K562 (cell line): ENCODE measurements around the gene PSMB4.

Experiments
- ELF4 ChIP-seq: fragments of 450-650 bp; formaldehyde crosslinking; IDR thresholded peaks from 2 replicates; pipeline ENCODE4 v1.4.0; 2022; ENCODE audit warnings: missing genetic modification characterization
- EZH2 ChIP-seq: IDR thresholded peaks from 2 replicates; pipeline ENCODE4 v1.6.1; 2012; ENCODE audit warnings: low read depth, mild to moderate bottlenecking, inconsistent platforms, low read length, borderline replicate concordance
- HDGF ChIP-seq: fragments of 450-650 bp; IDR thresholded peaks from 2 replicates; pipeline ENCODE4 v1.6.1; 2016
- KLF1 ChIP-seq: fragments of 450-650 bp; IDR thresholded peaks from 2 replicates; pipeline ENCODE4 v1.6.1; 2016; ENCODE audit warnings: missing genetic modification characterization, missing compliant biosample characterization
- POLR3A ChIP-seq: IDR thresholded peaks from 2 replicates; pipeline ENCODE4 v1.6.1; 2011; ENCODE audit warnings: borderline replicate concordance, mild to moderate bottlenecking, moderate library complexity; ENCODE audit not compliant: insufficient read length, insufficient read depth; ENCODE audit errors: extremely low read depth
- TSHZ1 ChIP-seq: fragments of 250-450 bp; sonication (Bioruptor Pico); IDR thresholded peaks from 2 replicates; pipeline ENCODE4 v1.4.0; 2020; ENCODE audit warnings: mild to moderate bottlenecking, moderate library complexity
- TF ChIP-seq, protein P1 (sequence below), 3 experiments: IDR thresholded peaks in 2 of 3; conservative IDR thresholded peaks in 1 of 3; 2 replicates each; pipeline ENCODE4 v1.5.1; 2011 to 2012; ENCODE audit warnings: low read length in 3 of 3, mild to moderate bottlenecking in 3 of 3, control low read depth in 2 of 3, improper control_type of control experiment in 1 of 3, inconsistent platforms in 1 of 3, low read depth in 1 of 3, mixed read lengths in 1 of 3, moderate library complexity in 1 of 3; ENCODE audit not compliant: insufficient read depth in 2 of 3
- TF ChIP-seq, protein P2 (sequence below): fragments of 450-650 bp; conservative IDR thresholded peaks from 2 replicates; pipeline ENCODE4 v1.6.1; 2016; ENCODE audit warnings: missing genetic modification characterization, low read depth, mild to moderate bottlenecking, control low read depth, missing compliant biosample characterization

DNA sequence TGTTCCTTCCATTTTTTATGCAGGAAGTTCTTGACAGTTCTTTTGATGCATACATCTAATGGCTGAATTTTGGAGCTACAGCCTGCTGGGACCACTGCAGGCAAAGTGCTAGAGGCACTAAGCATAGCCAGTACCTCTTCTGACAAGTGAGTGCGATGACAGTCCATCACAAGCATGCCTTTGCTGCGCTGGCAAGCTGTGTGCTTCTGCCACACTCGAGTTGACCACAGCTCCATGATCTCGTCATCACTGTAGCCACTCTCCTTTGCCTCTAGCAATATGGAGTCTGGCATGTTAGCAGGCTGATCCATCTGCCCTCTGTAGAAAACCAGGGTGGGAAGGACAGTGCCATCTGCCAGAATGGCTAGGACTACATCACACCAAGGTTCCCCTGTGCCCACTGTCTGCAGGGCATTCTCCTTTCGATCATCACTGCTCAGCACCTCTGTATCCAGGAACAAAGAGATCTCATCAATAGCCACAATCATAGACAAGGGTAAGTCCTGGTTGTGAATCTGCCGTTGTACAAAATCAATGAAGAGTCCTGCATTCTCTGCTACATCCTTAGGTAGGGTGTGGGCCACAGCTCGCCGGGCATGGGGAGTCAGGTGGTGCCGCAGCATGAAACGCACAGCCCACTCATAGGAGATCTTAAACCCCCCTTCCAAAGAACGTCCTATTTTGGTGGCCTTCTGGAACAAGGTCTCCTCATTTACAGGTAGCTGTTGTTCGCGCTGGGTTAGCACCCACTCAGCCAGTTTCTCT is 6.0 kb downstream of the PSMB4 start:
- TF ChIP-seq KLF1 (tag) (no peak), HDGF (no peak), ELF4 (CRISPR knock-in tag) (no peak), TSHZ1 (no peak), EZH2 (no peak), POLR3A (no peak)
- TF ChIP-seq, protein P1, sequence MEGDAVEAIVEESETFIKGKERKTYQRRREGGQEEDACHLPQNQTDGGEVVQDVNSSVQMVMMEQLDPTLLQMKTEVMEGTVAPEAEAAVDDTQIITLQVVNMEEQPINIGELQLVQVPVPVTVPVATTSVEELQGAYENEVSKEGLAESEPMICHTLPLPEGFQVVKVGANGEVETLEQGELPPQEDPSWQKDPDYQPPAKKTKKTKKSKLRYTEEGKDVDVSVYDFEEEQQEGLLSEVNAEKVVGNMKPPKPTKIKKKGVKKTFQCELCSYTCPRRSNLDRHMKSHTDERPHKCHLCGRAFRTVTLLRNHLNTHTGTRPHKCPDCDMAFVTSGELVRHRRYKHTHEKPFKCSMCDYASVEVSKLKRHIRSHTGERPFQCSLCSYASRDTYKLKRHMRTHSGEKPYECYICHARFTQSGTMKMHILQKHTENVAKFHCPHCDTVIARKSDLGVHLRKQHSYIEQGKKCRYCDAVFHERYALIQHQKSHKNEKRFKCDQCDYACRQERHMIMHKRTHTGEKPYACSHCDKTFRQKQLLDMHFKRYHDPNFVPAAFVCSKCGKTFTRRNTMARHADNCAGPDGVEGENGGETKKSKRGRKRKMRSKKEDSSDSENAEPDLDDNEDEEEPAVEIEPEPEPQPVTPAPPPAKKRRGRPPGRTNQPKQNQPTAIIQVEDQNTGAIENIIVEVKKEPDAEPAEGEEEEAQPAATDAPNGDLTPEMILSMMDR (IDR thresholded peaks at IDR 0.05 in 2 of 3, conservative IDR thresholded peaks at IDR 0.05 in 1 of 3; ENCODE audit: insufficient read depth in 2 of 3, low read depth in 1 of 3, low read length in 3 of 3) = no peak
- TF ChIP-seq, protein P2, sequence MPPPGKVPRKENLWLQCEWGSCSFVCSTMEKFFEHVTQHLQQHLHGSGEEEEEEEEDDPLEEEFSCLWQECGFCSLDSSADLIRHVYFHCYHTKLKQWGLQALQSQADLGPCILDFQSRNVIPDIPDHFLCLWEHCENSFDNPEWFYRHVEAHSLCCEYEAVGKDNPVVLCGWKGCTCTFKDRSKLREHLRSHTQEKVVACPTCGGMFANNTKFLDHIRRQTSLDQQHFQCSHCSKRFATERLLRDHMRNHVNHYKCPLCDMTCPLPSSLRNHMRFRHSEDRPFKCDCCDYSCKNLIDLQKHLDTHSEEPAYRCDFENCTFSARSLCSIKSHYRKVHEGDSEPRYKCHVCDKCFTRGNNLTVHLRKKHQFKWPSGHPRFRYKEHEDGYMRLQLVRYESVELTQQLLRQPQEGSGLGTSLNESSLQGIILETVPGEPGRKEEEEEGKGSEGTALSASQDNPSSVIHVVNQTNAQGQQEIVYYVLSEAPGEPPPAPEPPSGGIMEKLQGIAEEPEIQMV (tag) = no peak
